Urinary bladder (tissue), 4 donors: ENCODE data around the gene C10orf62. TPM values are rescaled to one million over a fixed set of nuclear protein-coding genes. Genes with fewer than 3 reads are reported as not detected.
A peak's percentile ranks its signal among the peaks of the same experiment; 100 is the strongest.

Experiments
- DNase-seq: peaks from one replicate; pipeline ENCODE4 v3.0.0-alpha.2; 2015; ENCODE audit errors: extremely low spot score
- H3K27ac ChIP-seq: one replicate; pipeline ENCODE4 v1.5.1; 2013; ENCODE audit warnings: low read depth, mild to moderate bottlenecking, moderate library complexity
- H3K36me3 ChIP-seq: one replicate; pipeline ENCODE4 v1.6.1; 2013; ENCODE audit warnings: mild to moderate bottlenecking, moderate library complexity; ENCODE audit not compliant: insufficient read depth
- H3K4me1 ChIP-seq: one replicate; pipeline ENCODE4 v1.6.1; 2013; ENCODE audit warnings: mild to moderate bottlenecking, moderate library complexity; ENCODE audit not compliant: insufficient read depth
- H3K4me3 ChIP-seq: one replicate; pipeline ENCODE4 v1.5.1; 2013; ENCODE audit warnings: low read depth, low read length
- WGBS: extraction: QIAGEN DNeasy Blood & Tissue Kit; methylation state at CpG from one replicate; pipeline ENCODE4 v1.1.7; 2013; 5-methylcytosine and 5-hydroxymethylcytosine counted together
- polyA plus RNA-seq: library from polyadenylated mRNA; stranded (reverse); fragments of 200-250 nt; gene quantifications from one replicate; pipeline ENCODE4 v1.2.3, GENCODE V29; 2013
- total RNA-seq: library from RNA; depleted of rRNA; stranded (reverse); fragments of >200 nt; gene quantifications from one replicate; pipeline ENCODE4 v1.2.3, GENCODE V29; 2014
- donor health status: healthy with polysubstance abuse.
- donor health status: healthy.

Gene C10orf62
- not detected for total RNA-seq
- polyA plus RNA-seq: not detected

GRCh38 chr10:97589479-97589878 lies at the start of gene C10orf62:
C10orf62 (plus strand) TSS chr10:97589721; CDS start chr10:97589898, 177 bp downstream.
- H3K4me3 ChIP-seq: no peak within 1 kb of the TSS
- H3K4me1 ChIP-seq: no peaks in the 10 kb centered on the region
- H3K27ac ChIP-seq: no peak within 1 kb of the TSS
- no peaks in the 10 kb centered on the region for H3K36me3 ChIP-seq
- 74% methylated on average over 3 of the region's 3 CpGs for WGBS
- no peak for DNase-seq

DNA sequence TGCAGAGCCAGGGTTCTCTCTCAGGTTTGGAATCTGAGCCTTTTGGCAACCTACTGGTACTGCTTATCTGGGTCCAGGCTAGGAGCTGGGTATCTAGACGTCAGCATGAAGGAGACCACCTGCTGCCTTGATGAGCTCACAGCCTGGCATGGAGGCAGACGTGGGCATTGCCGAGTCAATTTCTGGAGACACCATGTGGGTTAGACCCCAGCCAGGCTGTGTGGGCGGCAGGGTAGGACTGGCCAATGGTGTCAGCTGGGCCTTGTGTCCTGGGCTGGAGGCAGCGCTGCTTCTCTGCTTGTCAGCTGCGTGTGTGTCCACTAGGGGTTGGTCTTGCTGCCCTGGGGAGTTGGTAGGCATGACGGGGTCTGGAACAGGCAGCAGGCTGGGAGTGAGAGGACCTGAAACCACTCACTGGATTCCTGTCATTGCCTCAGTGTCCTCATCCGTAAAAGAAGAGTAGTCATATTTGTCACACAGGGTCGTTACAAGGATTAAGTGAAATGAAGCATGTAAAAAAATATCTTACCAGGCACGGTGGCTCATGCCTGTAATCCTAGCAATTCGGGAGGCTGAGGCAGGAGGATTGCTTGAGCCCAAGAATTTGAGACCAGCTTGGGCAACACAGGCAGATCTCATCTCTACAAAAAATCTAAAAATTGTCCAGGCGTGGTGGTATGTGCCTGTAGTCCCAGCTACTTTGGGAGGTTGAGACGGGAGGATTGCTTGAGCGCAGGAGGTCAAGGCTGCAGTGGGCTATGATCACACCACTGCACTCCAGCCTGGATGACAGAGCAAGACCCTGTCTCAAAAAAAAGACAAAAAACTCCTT lies 48.6 kb upstream of the C10orf62 start:
- no peaks in the 10 kb centered on the region for H3K36me3 ChIP-seq
- DNase-seq: no peak
- WGBS: 89% methylated on average over 14 of the region's 14 CpGs
- no peaks in the 10 kb centered on the region for H3K4me1 ChIP-seq
- no peak overlapping the region for H3K4me3 ChIP-seq
- no peak overlapping the region for H3K27ac ChIP-seq

- Histone ChIP-seq H3K27ac (peak overlapping the region; percentile 80), H3K4me3 (no peak overlapping the region), H3K4me1 (no peaks in the 10 kb centered on the region), H3K36me3 (no peaks in the 10 kb centered on the region)
- peak; percentile 57 for DNase-seq
- WGBS: 44% methylated on average over 9 of the region's 9 CpGs
These were observed 47.1 kb upstream of the C10orf62 start for GRCh38 chr10:97542169-97543024.

DNA sequence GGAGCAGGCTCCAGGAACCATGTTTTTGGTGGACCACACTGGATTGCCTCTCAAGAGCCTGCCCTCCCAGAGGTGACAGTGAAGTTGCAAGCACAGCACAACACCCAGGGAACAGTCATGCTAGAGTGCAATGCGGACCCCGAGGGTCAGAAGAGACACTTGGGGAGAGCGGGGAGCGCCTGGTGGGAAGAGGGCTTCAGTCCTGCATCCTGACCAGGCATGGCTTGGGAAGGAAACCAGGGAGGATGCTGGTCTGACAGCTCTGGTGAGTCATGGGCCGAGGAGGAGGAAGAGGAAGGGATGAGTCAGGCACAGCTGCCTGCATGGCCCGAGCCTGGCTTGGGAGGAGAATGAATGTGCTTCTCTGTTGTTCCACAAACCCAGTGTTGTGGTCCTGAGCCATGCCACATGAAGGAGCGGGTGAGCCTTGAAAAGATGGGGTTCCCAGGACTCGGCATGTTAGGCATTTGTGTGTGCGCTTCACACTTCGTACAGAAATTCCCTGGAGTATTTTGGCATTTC lies 46.4 kb upstream of the C10orf62 start:
- no peak overlapping the region for H3K4me3 ChIP-seq
- peak overlapping the region; percentile 54 for H3K27ac ChIP-seq
- H3K4me1 ChIP-seq: no peaks in the 10 kb centered on the region
- 45% methylated on average over 10 of the region's 10 CpGs for WGBS
- no peak for DNase-seq
- no peaks in the 10 kb centered on the region for H3K36me3 ChIP-seq

GRCh38 chr10:97546456-97547270 lies 42.9 kb upstream of the C10orf62 start:
- Histone ChIP-seq H3K27ac (no peak overlapping the region), H3K36me3 (no peaks in the 10 kb centered on the region), H3K4me3 (no peak overlapping the region), H3K4me1 (no peaks in the 10 kb centered on the region)
- 91% methylated on average over 18 of the region's 18 CpGs for WGBS
- no peak for DNase-seq

DNA sequence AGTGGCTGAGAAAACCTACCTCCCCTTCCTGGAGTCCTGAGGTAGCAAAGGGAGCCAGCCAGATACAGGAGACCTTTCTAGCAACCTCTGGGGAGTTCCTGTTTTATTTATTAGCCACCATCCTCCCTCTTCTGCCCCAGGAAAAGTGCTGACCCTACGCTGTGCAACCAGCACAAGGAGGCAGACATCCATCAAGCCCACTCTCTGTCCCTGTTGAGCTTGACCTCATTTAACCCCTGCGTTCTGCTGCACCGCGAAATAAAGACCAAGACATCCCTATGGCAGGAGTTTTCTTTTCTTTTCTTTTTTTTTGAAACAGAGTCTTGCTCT lies 42.3 kb upstream of the C10orf62 start:
- Histone ChIP-seq H3K27ac (no peak overlapping the region), H3K4me3 (no peak overlapping the region), H3K36me3 (no peaks in the 10 kb centered on the region), H3K4me1 (no peaks in the 10 kb centered on the region)
- whole genome bisulfite sequencing: 81% methylated on average over 4 of the region's 4 CpGs
- no peak for DNase-seq

DNA sequence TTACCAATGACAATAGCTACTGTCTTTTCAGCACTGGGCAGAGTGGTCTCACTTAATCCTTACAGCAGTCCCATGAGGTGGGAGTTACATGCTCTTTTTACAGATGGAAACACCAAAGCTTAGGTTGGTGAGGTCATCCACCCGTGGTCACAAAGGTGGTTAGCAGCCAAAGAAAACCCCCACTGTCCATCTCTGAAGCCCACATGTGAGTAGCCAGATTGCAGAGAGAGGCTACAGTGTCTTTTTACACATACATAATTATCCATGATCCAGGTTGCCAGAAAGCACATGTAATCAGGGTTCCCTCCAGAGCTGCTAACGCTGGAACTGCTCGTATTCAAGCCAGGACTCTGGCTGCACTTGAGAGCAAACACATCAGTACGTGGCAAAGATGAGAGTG lies 41.6 kb upstream of the C10orf62 start:
- no peak overlapping the region for H3K27ac ChIP-seq
- no peaks in the 10 kb centered on the region for H3K36me3 ChIP-seq
- DNase-seq: no peak
- H3K4me3 ChIP-seq: no peak overlapping the region
- 74% methylated on average over 4 of the region's 4 CpGs for WGBS
- H3K4me1 ChIP-seq: no peaks in the 10 kb centered on the region

DNA sequence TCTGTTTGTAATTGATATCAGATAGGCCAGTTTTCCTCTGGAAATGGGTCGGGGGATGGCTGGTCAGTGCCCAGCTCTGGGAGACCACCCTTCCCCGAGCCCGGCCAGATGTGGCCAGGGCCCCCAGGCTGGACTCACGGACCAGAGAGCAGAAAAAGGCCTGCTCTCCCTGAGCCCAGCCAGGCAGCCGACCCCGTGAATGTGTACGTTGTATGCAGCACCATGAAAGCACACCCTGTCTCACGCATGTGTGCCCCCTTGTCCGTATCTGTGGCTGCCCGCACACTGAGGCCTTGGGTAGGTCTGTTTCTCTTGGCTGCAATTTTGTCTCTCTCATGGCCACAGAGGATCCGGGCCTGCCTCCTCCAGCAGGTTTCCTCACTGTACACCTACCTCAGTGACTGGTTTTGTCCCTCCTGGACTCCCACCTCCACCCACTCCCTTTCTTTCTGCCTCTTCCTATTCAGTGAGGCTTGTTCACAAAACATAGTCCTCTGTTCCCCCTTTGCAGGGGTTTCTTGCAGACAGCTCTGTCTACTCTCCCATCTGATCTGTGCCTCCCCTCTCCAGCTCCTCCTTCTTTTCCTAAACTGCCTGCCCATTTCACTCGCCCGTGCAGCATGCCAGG lies 40.6 kb upstream of the C10orf62 start:
- 86% methylated on average over 13 of the region's 13 CpGs for WGBS
- DNase-seq: no peak
- Histone ChIP-seq H3K4me1 (no peaks in the 10 kb centered on the region), H3K36me3 (no peaks in the 10 kb centered on the region), H3K4me3 (no peak overlapping the region), H3K27ac (no peak overlapping the region)

GRCh38 chr10:97549587-97550322 lies 39.8 kb upstream of the C10orf62 start:
- Histone ChIP-seq H3K27ac (peak overlapping the region; percentile 13), H3K4me3 (no peak overlapping the region), H3K4me1 (no peaks in the 10 kb centered on the region), H3K36me3 (no peaks in the 10 kb centered on the region)
- no peak for DNase-seq
- WGBS: 51% methylated on average over 13 of the region's 13 CpGs

DNA sequence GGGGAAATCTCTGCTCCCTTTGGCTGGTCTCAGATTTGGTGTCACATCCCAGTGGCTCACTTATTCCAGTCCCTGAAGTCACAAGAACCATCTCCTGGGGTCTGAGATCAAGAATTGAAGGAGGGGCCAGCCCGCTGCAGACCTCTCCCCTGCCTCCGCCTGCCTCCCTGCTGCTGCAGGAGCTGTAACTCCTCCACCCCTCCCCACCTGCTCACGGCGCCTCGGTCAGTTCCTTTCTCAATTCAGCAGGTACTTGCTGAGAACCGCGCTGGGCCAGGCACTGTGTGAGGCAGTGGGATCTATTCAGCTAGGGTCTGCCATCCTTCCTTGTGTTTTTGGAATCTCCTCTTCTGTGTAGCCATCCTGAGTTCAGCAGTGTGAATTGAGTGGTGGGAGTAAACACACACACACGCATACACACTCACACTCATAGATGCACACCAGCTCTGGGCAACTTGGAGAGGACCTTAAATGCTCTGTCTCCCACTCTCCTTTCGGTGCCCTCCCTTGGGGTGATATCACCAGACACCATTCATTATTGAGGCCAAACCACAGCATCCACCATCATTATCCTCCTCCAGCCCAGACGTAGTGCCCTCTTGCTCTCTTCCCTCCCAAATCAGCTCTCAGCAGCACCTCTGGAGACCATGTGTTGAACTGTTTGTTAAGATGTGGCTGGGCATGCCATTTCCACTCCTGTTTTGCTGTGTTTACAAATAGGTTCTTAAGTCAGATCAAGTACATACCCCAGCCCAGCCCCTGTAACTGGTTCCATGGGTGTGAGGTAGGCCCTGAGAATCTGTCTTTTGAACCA lies 39.0 kb upstream of the C10orf62 start:
- DNase-seq: no peak
- Histone ChIP-seq H3K36me3 (no peaks in the 10 kb centered on the region), H3K4me1 (no peaks in the 10 kb centered on the region), H3K27ac (peak overlapping the region; percentile 13), H3K4me3 (no peak overlapping the region)
- 81% methylated on average over 10 of the region's 10 CpGs for WGBS

DNA sequence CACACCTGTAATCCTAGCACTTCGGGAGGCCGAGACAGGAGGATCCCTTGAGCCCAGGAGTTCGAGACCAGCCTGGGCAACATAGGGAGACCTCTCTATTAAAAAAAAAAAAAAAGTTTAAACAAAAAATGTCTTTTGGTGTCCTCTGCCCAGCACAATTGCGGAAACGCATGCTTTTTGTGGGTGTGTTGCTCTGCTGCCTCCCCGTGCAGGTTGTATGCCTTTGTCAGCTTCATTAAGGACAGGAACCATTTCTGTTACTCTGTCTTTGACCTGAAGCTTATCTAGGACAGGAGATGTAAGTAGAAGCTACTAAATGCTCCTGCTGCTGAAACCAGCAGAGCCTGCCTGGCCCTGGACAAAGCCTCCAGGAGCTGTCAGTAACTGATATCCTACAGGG lies 38.2 kb upstream of the C10orf62 start:
- 97% methylated on average over 6 of the region's 6 CpGs for WGBS
- Histone ChIP-seq H3K36me3 (no peaks in the 10 kb centered on the region), H3K27ac (no peak overlapping the region), H3K4me1 (no peaks in the 10 kb centered on the region), H3K4me3 (no peak overlapping the region)
- no peak for DNase-seq

GRCh38 chr10:97553575-97554031 lies 35.9 kb upstream of the C10orf62 start:
- DNase-seq: no peak
- 19% methylated on average over 6 of the region's 6 CpGs for WGBS
- Histone ChIP-seq H3K36me3 (no peaks in the 10 kb centered on the region), H3K4me1 (no peaks in the 10 kb centered on the region), H3K4me3 (no peak overlapping the region), H3K27ac (no peak overlapping the region)
